OCI-LY1 (cell line): Measurements from ENCODE around the gene TTC17.

Experiments used
- H2AFZ ChIP-seq: fragments of 200-600 bp; sonication (generic), shearing (Covaris generic); 2 replicates; pipeline ENCODE4 v1.6.0; 2014; ENCODE audit warnings: antibody characterized with exemption, mild to moderate bottlenecking, low read length
- H3F3A ChIP-seq: fragments of 200-600 bp; sonication (generic), shearing (Covaris generic); 2 replicates; pipeline ENCODE4 v1.6.0; 2014; ENCODE audit warnings: mild to moderate bottlenecking, antibody characterized with exemption, low read length, moderate library complexity; ENCODE audit not compliant: insufficient read depth
- H3K27ac ChIP-seq: fragments of 200-600 bp; sonication (generic); 2 replicates; pipeline ENCODE4 v1.5.1; 2014; ENCODE audit warnings: low read length, mixed run types, mild to moderate bottlenecking, low read depth; ENCODE audit not compliant: poor library complexity, severe bottlenecking
- H3K27me3 ChIP-seq: fragments of 200-600 bp; sonication (generic); 2 replicates; pipeline ENCODE4 v1.6.0; 2014; ENCODE audit warnings: antibody characterized with exemption, mild to moderate bottlenecking, low read length, moderate library complexity; ENCODE audit not compliant: insufficient read depth
- H3K36me3 ChIP-seq: fragments of 200-600 bp; sonication (generic); 2 replicates; pipeline ENCODE4 v1.6.1; 2014; ENCODE audit warnings: mild to moderate bottlenecking, antibody characterized with exemption, low read length, moderate library complexity, mixed read lengths; ENCODE audit not compliant: insufficient read depth
- H3K4me1 ChIP-seq: fragments of 200-600 bp; sonication (generic); 2 replicates; pipeline ENCODE4 v1.5.1; 2014; ENCODE audit warnings: mild to moderate bottlenecking, low read length, moderate library complexity; ENCODE audit not compliant: insufficient read depth, severe bottlenecking
- H3K4me2 ChIP-seq: fragments of 200-600 bp; sonication (generic), shearing (Covaris generic); 2 replicates; pipeline ENCODE4 v1.6.1; 2014; ENCODE audit warnings: low read length
- H3K4me3 ChIP-seq: fragments of 200-600 bp; sonication (generic); 2 replicates; pipeline ENCODE4 v1.5.1; 2014; ENCODE audit warnings: low read length, low read depth, mild to moderate bottlenecking, mixed read lengths; ENCODE audit not compliant: poor library complexity, severe bottlenecking
- H3K79me2 ChIP-seq: fragments of 200-600 bp; shearing (Covaris generic); 2 replicates; pipeline ENCODE4 v1.6.1; 2016; ENCODE audit warnings: mixed run types, low read length, mixed read lengths; ENCODE audit not compliant: insufficient read depth
- H3K9ac ChIP-seq: fragments of 200-600 bp; sonication (generic), shearing (Covaris generic); 2 replicates; pipeline ENCODE4 v1.6.1; 2014; ENCODE audit warnings: mild to moderate bottlenecking, low read length, mixed read lengths
- H3K9me2 ChIP-seq: fragments of 200-600 bp; sonication (generic), shearing (Covaris generic); 2 replicates; pipeline ENCODE4 v1.6.1; 2014; ENCODE audit warnings: low read depth, mild to moderate bottlenecking, low read length, mixed read lengths
- H3K9me3 ChIP-seq: fragments of 200-600 bp; shearing (Covaris generic); 2 replicates; pipeline ENCODE4 v1.6.1; 2014; ENCODE audit warnings: low read length, mixed read lengths
- H4K20me1 ChIP-seq: fragments of 200-600 bp; sonication (generic), shearing (Covaris generic); 2 replicates; pipeline ENCODE4 v1.6.0; 2016; ENCODE audit warnings: mild to moderate bottlenecking, low read length; ENCODE audit not compliant: insufficient read depth
- EZH2 ChIP-seq: fragments of 200-600 bp; sonication (generic), shearing (Covaris generic); IDR thresholded peaks from 2 replicates; pipeline ENCODE4 v1.8.0; 2017; ENCODE audit warnings: borderline replicate concordance, mixed run types, mild to moderate bottlenecking, antibody characterized with exemption, low read length, moderate library complexity, mixed read lengths
- TF ChIP-seq, protein P1 (sequence below): fragments of 200-600 bp; sonication (generic), shearing (Covaris generic); IDR thresholded peaks from 2 replicates; pipeline ENCODE4 v1.5.1; 2017; ENCODE audit warnings: mild to moderate bottlenecking, antibody characterized with exemption, low read length, moderate library complexity, mixed read lengths

Gene TTC17

DNA sequence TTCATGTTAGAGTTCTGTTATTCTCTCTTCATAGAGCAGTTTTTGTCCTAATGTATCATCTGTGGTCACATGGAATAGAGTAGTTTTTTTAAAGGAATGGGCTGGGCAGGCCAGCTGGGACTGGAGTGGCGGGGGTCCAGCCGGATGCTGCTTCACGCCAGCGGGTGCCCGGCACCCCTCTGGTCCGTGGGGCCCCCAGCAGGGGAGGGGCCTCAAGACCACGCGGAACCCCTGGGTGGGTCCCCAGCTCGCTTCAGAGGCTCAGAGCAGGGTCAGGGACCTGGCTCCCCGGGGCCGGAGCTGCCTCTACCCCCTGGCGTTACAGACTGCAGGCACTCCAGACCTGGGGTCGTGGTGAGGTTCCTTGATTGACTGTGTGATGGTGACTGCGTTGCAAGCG lies 162.8 kb downstream of the TTC17 start:
- no peak overlapping the region for H3K4me3 ChIP-seq
- no peak for TF ChIP-seq EZH2
- H3K4me1 ChIP-seq: no peaks in the 10 kb centered on the region
- H4K20me1 ChIP-seq: no peaks in the 10 kb centered on the region
- H3K27me3 ChIP-seq: peaks cover 10% of the 10 kb centered on the region; the same call in 1 of the 2 replicates
- no peak overlapping the region for H3K4me2 ChIP-seq
- no peaks in the 10 kb centered on the region for H3K36me3 ChIP-seq
- no peak overlapping the region for H3K27ac ChIP-seq
- H3K9me2 ChIP-seq: no peaks in the 10 kb centered on the region
- no peaks in the 10 kb centered on the region for H3K79me2 ChIP-seq
- H3F3A ChIP-seq: no peaks in the 10 kb centered on the region
- H3K9ac ChIP-seq: no peak overlapping the region
- H3K9me3 ChIP-seq: peaks cover 6% of the 10 kb centered on the region
- H2AFZ ChIP-seq: no peak overlapping the region

DNA sequence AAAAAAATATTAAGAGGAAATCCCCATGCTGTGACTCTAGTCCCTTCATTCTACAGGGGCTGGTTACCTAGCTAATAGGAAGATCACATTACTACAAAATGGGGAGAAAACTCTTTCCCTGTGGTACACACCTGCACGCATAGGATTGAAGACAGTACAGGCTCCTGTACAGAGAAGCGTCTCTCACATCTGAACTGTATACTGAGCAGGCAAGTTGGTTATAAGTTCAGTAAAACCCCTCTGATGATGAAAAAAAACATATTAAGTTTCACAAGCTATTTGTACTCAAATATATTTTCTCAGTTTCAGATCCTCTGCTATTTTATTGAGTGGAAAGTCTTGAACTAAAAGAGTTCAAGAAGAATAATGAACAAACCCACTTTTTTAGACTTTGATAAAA lies 164.9 kb downstream of the TTC17 start:
- Histone ChIP-seq H3K4me3 (no peak overlapping the region), H4K20me1 (no peaks in the 10 kb centered on the region), H3F3A (no peaks in the 10 kb centered on the region), H3K9me3 (peaks cover 6% of the 10 kb centered on the region), H3K79me2 (no peaks in the 10 kb centered on the region), H3K9ac (no peak overlapping the region), H3K27me3 (peaks cover 10% of the 10 kb centered on the region; the same call in 1 of the 2 replicates), H3K4me1 (no peaks in the 10 kb centered on the region), H3K36me3 (no peaks in the 10 kb centered on the region), H3K4me2 (no peak overlapping the region), H3K9me2 (no peaks in the 10 kb centered on the region), H3K27ac (no peak overlapping the region), H2AFZ (no peak overlapping the region)
- no peak for TF ChIP-seq EZH2
- TF ChIP-seq, protein P1, sequence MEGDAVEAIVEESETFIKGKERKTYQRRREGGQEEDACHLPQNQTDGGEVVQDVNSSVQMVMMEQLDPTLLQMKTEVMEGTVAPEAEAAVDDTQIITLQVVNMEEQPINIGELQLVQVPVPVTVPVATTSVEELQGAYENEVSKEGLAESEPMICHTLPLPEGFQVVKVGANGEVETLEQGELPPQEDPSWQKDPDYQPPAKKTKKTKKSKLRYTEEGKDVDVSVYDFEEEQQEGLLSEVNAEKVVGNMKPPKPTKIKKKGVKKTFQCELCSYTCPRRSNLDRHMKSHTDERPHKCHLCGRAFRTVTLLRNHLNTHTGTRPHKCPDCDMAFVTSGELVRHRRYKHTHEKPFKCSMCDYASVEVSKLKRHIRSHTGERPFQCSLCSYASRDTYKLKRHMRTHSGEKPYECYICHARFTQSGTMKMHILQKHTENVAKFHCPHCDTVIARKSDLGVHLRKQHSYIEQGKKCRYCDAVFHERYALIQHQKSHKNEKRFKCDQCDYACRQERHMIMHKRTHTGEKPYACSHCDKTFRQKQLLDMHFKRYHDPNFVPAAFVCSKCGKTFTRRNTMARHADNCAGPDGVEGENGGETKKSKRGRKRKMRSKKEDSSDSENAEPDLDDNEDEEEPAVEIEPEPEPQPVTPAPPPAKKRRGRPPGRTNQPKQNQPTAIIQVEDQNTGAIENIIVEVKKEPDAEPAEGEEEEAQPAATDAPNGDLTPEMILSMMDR: no peak

DNA sequence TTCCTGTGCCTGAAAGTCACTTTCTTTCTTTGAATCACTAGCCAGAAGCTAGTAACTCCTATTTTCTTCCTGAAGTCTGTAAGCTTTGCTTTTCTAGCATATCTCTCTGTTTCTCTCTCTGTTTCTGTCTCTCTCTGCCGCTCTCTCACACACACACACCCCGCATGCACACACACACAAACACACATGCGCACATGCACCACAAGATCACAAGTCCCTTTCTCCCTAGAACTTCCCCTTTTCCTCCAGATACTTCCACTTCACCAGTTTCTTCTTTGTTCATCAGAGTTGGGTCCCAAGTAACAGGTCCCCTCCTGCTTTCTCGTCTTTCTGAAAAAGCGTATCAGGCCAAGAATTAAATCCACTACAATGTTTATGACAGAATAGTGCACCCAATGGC lies 173.3 kb downstream of the TTC17 start:
- H3K9me2 ChIP-seq: no peaks in the 10 kb centered on the region
- H3K9ac ChIP-seq: no peak overlapping the region
- H3F3A ChIP-seq: no peaks in the 10 kb centered on the region
- H3K79me2 ChIP-seq: no peaks in the 10 kb centered on the region
- H4K20me1 ChIP-seq: no peaks in the 10 kb centered on the region
- H3K27me3 ChIP-seq: no peaks in the 10 kb centered on the region
- no peaks in the 10 kb centered on the region for H3K9me3 ChIP-seq
- no peaks in the 10 kb centered on the region for H3K36me3 ChIP-seq
- H3K4me2 ChIP-seq: no peak overlapping the region
- H3K27ac ChIP-seq: no peak overlapping the region
- no peak overlapping the region for H2AFZ ChIP-seq
- TF ChIP-seq EZH2: no peak
- TF ChIP-seq, protein P1: no peak
- no peak overlapping the region for H3K4me3 ChIP-seq
- H3K4me1 ChIP-seq: no peaks in the 10 kb centered on the region
